RWPE1 (cell line): ENCODE data around the gene INSIG2.

Experiments used
- CTCF ChIA-PET: fragments of 350-600 bp; sonication (Branson Sonifier 250); formaldehyde crosslinking; extraction: SDS; loops from one replicate; lab custom pipeline; 2021; lab: Yijun Ruan, JAX
- POLR2A ChIA-PET: fragments of 400-600 bp; formaldehyde crosslinking; extraction: SDS; loops from one replicate; lab custom pipeline; 2020; ENCODE audit warnings: antibody characterized with exemption; ENCODE audit not compliant: low non-redundant PET; lab: Yijun Ruan, JAX
- DNase-seq: peaks from one replicate; pipeline ENCODE4 v3.0.0; 2012; ENCODE audit warnings: low spot score
- H3K27ac ChIP-seq: fragments of 450-650 bp; 2 replicates; pipeline ENCODE4 v1.5.1; 2017
- TF ChIP-seq, protein P1 (sequence below): fragments of 450-650 bp; conservative IDR thresholded peaks from 2 replicates; pipeline ENCODE4 v1.5.1; 2017; ENCODE audit warnings: low read depth, mild to moderate bottlenecking

The INSIG2 gene

DNA sequence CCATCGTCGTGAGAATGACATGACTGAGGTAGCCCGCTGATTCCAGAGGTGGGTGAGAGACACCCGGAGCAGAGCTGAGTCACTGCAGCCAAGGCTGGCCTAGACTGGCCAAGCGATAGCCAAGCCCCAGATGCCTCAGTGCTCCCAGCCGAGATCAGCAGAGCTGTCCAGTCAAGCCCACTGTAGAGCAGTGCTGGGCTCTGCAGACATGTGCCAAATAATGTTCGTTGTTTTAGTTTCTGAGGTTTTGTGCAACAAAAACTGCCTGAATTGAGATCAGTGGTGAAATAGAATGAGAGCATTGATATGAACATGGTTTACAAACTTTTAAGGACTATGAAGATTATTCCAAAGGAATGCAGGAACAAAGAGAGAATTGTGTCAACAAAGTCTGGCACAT is 42.1 kb downstream of the INSIG2 start:
- no peak for DNase-seq
- CTCF ChIA-PET = interaction anchor here (0.6 kb wide), 1 partner anchor 60 kb away, joined by 4 read pairs; no protein-coding TSS in a partner anchor
- POLR2A ChIA-PET = no interaction called here
- TF ChIP-seq, protein P1, sequence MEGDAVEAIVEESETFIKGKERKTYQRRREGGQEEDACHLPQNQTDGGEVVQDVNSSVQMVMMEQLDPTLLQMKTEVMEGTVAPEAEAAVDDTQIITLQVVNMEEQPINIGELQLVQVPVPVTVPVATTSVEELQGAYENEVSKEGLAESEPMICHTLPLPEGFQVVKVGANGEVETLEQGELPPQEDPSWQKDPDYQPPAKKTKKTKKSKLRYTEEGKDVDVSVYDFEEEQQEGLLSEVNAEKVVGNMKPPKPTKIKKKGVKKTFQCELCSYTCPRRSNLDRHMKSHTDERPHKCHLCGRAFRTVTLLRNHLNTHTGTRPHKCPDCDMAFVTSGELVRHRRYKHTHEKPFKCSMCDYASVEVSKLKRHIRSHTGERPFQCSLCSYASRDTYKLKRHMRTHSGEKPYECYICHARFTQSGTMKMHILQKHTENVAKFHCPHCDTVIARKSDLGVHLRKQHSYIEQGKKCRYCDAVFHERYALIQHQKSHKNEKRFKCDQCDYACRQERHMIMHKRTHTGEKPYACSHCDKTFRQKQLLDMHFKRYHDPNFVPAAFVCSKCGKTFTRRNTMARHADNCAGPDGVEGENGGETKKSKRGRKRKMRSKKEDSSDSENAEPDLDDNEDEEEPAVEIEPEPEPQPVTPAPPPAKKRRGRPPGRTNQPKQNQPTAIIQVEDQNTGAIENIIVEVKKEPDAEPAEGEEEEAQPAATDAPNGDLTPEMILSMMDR = no peak
- no peak overlapping the region for H3K27ac ChIP-seq

- TF ChIP-seq, protein P1 = no peak
- POLR2A ChIA-PET = no interaction called here
- CTCF ChIA-PET = interaction anchor here (0.6 kb wide), 1 partner anchor 53 kb away, joined by 3 read pairs; no protein-coding TSS in a partner anchor
- no peak overlapping the region for H3K27ac ChIP-seq
- DNase-seq = no peak
Measured at GRCh38 chr2:118131771-118132170, 43.5 kb downstream of the INSIG2 start.

- no peak for DNase-seq
- TF ChIP-seq, protein P1 = no peak
- no peak overlapping the region for H3K27ac ChIP-seq
- ChIA-PET CTCF (no interaction called here), POLR2A (no interaction called here)
Measured at GRCh38 chr2:118133916-118134315, 45.6 kb downstream of the INSIG2 start.

- H3K27ac ChIP-seq = no peak overlapping the region
- POLR2A ChIA-PET = no interaction called here
- no peak for DNase-seq
- TF ChIP-seq, protein P1 = no peak
- CTCF ChIA-PET = no interaction called here
Measured at GRCh38 chr2:118134650-118135049, 46.4 kb downstream of the INSIG2 start.

DNA sequence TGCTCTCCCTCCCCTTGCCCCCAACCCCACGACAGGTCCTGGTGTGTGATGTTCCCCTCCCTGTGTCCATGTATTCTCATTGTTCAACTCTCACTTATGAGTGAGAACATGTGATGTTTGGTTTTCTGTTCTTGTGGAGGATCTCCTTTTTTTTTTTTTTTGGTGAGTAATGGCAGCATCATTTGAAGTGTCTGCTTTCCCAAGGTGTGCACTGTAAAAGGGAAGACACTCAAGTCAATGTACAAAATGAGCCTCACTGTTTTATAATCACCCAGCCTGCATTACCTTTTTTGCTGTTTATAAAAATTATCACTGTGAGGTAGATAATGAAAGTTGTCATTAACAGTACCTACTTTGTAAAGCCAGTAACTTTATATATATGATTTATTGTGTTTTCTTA is 56.9 kb downstream of the INSIG2 start:
- TF ChIP-seq, protein P1 = no peak
- no peak for DNase-seq

GRCh38 chr2:118145806-118146205 is 57.5 kb downstream of the INSIG2 start:
- ChIA-PET CTCF (no interaction called here), POLR2A (no interaction called here)
- H3K27ac ChIP-seq = no peak overlapping the region
- TF ChIP-seq, protein P1 = no peak
- no peak for DNase-seq

More for the DNA sequence above, 56.9 kb downstream of the INSIG2 start:
- POLR2A ChIA-PET = no interaction called here
- CTCF ChIA-PET = no interaction called here
- H3K27ac ChIP-seq = no peak overlapping the region
